MCF 10A (cell line): ENCODE results near the gene PCCA. TPM values are rescaled to one million over a fixed set of nuclear protein-coding genes. Genes with fewer than 3 reads are reported as not detected.

ENCODE experiments used
- BruUV-seq: library from RNA; stranded (reverse); fragments of 400-500 nt; replicated peaks from 2 replicates; lab custom pipeline; 2021; lab: Mats Ljungman, UMichigan
- CTCF ChIA-PET: fragments of 300-600 bp; sonication (Branson Sonifier 250); formaldehyde crosslinking; extraction: SDS; loops from one replicate; lab custom pipeline; 2021; ENCODE audit warnings: antibody characterized with exemption, inconsistent platforms; lab: Yijun Ruan, JAX
- POLR2A ChIA-PET: fragments of 300-600, 350-650 bp; sonication (Branson Sonifier 250); formaldehyde crosslinking; extraction: SDS; loops from one replicate; lab custom pipeline; 2020; ENCODE audit warnings: antibody characterized with exemption, inconsistent platforms; lab: Yijun Ruan, JAX
- DNase-seq: peaks from one replicate; pipeline ENCODE4 v3.0.0-alpha.2; 2018; ENCODE audit not compliant: unreplicated experiment
- H3K27ac Mint-ChIP-seq: one replicate; pipeline ENCODE4 v1.8.0; 2022; ENCODE audit warnings: mild to moderate bottlenecking, low read depth, mixed read lengths; ENCODE audit not compliant: unreplicated experiment
- H3K27me3 Mint-ChIP-seq: one replicate; pipeline ENCODE4 v1.8.0; 2022; ENCODE audit warnings: mixed read lengths; ENCODE audit not compliant: insufficient read depth, unreplicated experiment
- H3K36me3 Mint-ChIP-seq: one replicate; pipeline ENCODE4 v1.8.0; 2022; ENCODE audit warnings: mild to moderate bottlenecking, moderate library complexity, mixed read lengths; ENCODE audit not compliant: insufficient read depth, unreplicated experiment
- H3K4me1 Mint-ChIP-seq: one replicate; pipeline ENCODE4 v1.8.0; 2022; ENCODE audit warnings: mixed read lengths; ENCODE audit not compliant: insufficient read depth, unreplicated experiment
- H3K4me3 Mint-ChIP-seq: one replicate; pipeline ENCODE4 v1.8.0; 2022; ENCODE audit warnings: mild to moderate bottlenecking, moderate library complexity, mixed read lengths; ENCODE audit not compliant: unreplicated experiment
- H3K9me3 Mint-ChIP-seq: one replicate; pipeline ENCODE4 v1.8.0; 2022; ENCODE audit warnings: mixed read lengths; ENCODE audit not compliant: unreplicated experiment
- CTCF ChIP-seq: fragments of 200-600 bp; IDR thresholded peaks from one replicate; pipeline ENCODE4 v1.8.0; 2022; ENCODE audit warnings: antibody characterized with exemption, mild to moderate bottlenecking; ENCODE audit not compliant: unreplicated experiment
- intact Hi-C: fragments of 100-400 bp; cut with micrococcal nuclease; formaldehyde crosslinking; loops from 2 replicates; pipeline ENCODE4 v1.14.1; 2022
- total RNA-seq: library from RNA; stranded (reverse); gene quantifications from 2 replicates; pipeline ENCODE4 v1.2.3, GENCODE V29; 2022

The PCCA gene
- total RNA-seq, 1 experiment from 2014 or later, result 23.4 TPM

DNA sequence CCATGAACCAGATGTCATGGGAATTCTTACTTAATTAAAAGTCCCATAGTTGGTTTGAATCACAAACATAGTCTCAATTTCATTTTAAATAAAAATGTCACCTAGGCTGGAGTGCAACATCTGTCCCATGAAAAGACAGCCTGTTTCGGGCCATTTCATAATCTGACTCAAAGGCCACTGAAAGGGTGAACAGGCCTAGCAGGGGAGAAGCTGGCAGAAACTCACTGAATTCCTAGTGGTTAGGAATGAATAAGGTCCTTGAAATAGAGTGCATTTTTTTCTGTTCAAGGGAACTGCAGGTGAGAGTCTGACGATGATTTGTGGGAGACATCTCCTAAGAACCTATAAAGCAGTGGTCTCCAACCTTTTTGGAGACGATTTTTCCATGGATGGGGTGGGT lies 44.0 kb upstream of the PCCA start:
- DNase-seq, result no peak
- intact Hi-C loops, result no loop called here
- BruUV-seq, result no TSS peak
- Mint-ChIP-seq H3K4me3 (no peak overlapping the region), H3K27ac (no peak overlapping the region), H3K9me3 (no peaks in the 10 kb centered on the region), H3K36me3 (no peaks in the 10 kb centered on the region), H3K27me3 (no peaks in the 10 kb centered on the region), H3K4me1 (no peaks in the 10 kb centered on the region)
- CTCF ChIA-PET, result interaction anchor here (2.4 kb wide), 1 partner anchor 189 kb away, joined by 9 read pairs; no protein-coding TSS in a partner anchor
- TF ChIP-seq CTCF, result no peak
- POLR2A ChIA-PET, result no interaction called here

GRCh38 chr13:100045355-100045754 lies 43.5 kb upstream of the PCCA start:
- no TSS peak for BruUV-seq
- intact Hi-C loops, result no loop called here
- DNase-seq, result no peak
- POLR2A ChIA-PET, result no interaction called here
- Mint-ChIP-seq H3K4me1 (no peaks in the 10 kb centered on the region), H3K4me3 (no peak overlapping the region), H3K27me3 (no peaks in the 10 kb centered on the region), H3K27ac (no peak overlapping the region), H3K36me3 (no peaks in the 10 kb centered on the region), H3K9me3 (no peaks in the 10 kb centered on the region)
- no peak for TF ChIP-seq CTCF
- CTCF ChIA-PET, result no interaction called here

- POLR2A ChIA-PET, result no interaction called here
- no peak for TF ChIP-seq CTCF
- CTCF ChIA-PET, result interaction anchor here (0.9 kb wide), 1 partner anchor 8 kb away, joined by 5 read pairs; no protein-coding TSS in a partner anchor
Observed at GRCh38 chr13:100051070-100051469, 37.8 kb upstream of the PCCA start.

DNA sequence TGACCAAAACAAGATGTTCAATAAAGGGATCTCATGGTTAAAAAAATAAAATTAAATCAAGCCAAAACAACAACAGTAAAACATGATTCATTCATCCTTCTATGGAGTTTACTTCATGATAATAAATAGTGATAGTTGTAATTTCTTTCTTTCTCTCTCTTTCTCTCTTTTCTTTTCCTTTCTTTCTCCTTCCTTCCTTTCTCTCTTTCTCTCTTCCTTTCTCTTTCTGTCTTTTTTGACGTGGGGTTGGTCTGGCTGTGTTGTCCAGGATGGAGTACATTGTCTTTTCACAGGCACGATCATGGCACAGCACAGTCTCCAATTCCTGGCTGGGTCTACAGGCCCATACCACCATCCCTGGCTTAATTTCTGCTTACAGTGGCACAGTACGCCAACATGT lies 29.1 kb upstream of the PCCA start:
- intact Hi-C loops, result no loop called here
- H3K4me1 Mint-ChIP-seq, result no peaks in the 10 kb centered on the region
- ChIA-PET POLR2A (interaction anchor here (0.6 kb wide), 1 partner anchor 13 kb away, joined by 4 read pairs; no protein-coding TSS in a partner anchor), CTCF (no interaction called here)
- no peak for DNase-seq
- no TSS peak for BruUV-seq
- TF ChIP-seq CTCF, result no peak
- no peaks in the 10 kb centered on the region for H3K27me3 Mint-ChIP-seq
- peaks cover 8% of the 10 kb centered on the region for H3K9me3 Mint-ChIP-seq
- no peak overlapping the region for H3K27ac Mint-ChIP-seq
- H3K4me3 Mint-ChIP-seq, result no peak overlapping the region
- H3K36me3 Mint-ChIP-seq, result no peaks in the 10 kb centered on the region

More at GRCh38 chr13:100051070-100051469, 37.8 kb upstream of the PCCA start:
- intact Hi-C loops, result no loop called here
- Mint-ChIP-seq H3K9me3 (no peaks in the 10 kb centered on the region), H3K27me3 (no peaks in the 10 kb centered on the region), H3K27ac (no peak overlapping the region), H3K4me3 (no peak overlapping the region), H3K36me3 (no peaks in the 10 kb centered on the region), H3K4me1 (no peaks in the 10 kb centered on the region)
- no TSS peak for BruUV-seq
- DNase-seq, result no peak
